Measurements from ENCODE around the gene SLC8A2. TPM values are rescaled to one million over a fixed set of nuclear protein-coding genes. Genes with fewer than 3 reads are reported as not detected.

Gene SLC8A2
- total RNA-seq, 1 donor from 2014 or later, result 115 TPM

Other genes with a start within 250 kb of the SLC8A2 start
- gene BBC3, start 240.7 kb downstream of the SLC8A2 start, total RNA-seq (ENCODE audit: unreplicated experiment), result 37.0 TPM
- gene CCDC9, start 215.4 kb downstream of the SLC8A2 start, total RNA-seq (ENCODE audit: unreplicated experiment), result 16.8 TPM
- gene INAFM1, start 197.0 kb downstream of the SLC8A2 start, total RNA-seq (ENCODE audit: unreplicated experiment), result 65.0 TPM
- gene C5AR1, start 162.0 kb downstream of the SLC8A2 start, total RNA-seq (ENCODE audit: unreplicated experiment), result 1.4 TPM
- gene C5AR2, start 139.7 kb downstream of the SLC8A2 start, total RNA-seq (ENCODE audit: unreplicated experiment), result not detected
- gene DHX34, start 122.6 kb downstream of the SLC8A2 start, total RNA-seq (ENCODE audit: unreplicated experiment), result 119 TPM
- 255 TPM for gene MEIS3, start 52.4 kb downstream of the SLC8A2 start, total RNA-seq (ENCODE audit: unreplicated experiment)
- gene KPTN, start 12.3 kb upstream of the SLC8A2 start, total RNA-seq (ENCODE audit: unreplicated experiment), result 51.2 TPM
- gene NAPA, start 43.2 kb upstream of the SLC8A2 start, total RNA-seq (ENCODE audit: unreplicated experiment), result 262 TPM
- not detected for gene ZNF541, start 101.3 kb upstream of the SLC8A2 start, total RNA-seq (ENCODE audit: unreplicated experiment)
- 55.5 TPM for gene BICRA, start 137.2 kb upstream of the SLC8A2 start, total RNA-seq (ENCODE audit: unreplicated experiment)
- gene EHD2, start 241.5 kb upstream of the SLC8A2 start, total RNA-seq (ENCODE audit: unreplicated experiment), result 7.6 TPM

Data from glutamatergic neuron (in vitro differentiated cells).